Peyer's patch (tissue), 4 donors: ENCODE results near the gene CLDN6.

ENCODE experiments used
- POLR2A ChIP-seq, 2 donors: fragments of 450-650 bp; IDR thresholded peaks; one replicate each; pipeline ENCODE4 v1.5.1; 2017; ENCODE audit warnings: antibody characterized with exemption in 2 of 2, mild to moderate bottlenecking in 2 of 2, moderate library complexity in 2 of 2
- TF ChIP-seq, protein P1 (sequence below), 6 experiments: fragments of 450-650 bp in 4 of 6; fragments of 200-600 bp in 2 of 6; sonication (generic) in 1 of 6; IDR thresholded peaks; one replicate each; pipeline ENCODE4 v1.5.1; 2017 to 2019; ENCODE audit warnings: antibody characterized with exemption in 6 of 6, mild to moderate bottlenecking in 3 of 6, moderate library complexity in 1 of 6

DNA sequence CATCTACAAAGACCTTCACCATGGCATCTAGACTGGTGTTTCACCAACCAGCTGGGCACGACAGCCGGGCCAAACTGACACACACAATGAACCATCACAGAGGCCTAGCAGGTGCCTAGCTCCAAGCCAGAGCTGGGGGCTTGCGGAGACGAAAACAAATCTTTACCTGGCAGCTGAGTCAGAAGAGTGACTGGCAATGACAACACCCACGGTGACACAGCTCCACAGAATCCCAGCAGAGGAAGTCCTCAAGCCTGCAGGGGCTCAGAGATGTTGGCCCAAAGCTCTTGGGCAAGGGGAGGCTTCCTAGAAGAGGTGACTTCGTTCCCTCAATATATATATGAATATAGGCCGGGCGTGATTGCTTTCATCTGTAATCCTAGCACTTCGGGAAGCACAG, 33.5 kb upstream of the CLDN6 start:
- TF ChIP-seq, protein P1, sequence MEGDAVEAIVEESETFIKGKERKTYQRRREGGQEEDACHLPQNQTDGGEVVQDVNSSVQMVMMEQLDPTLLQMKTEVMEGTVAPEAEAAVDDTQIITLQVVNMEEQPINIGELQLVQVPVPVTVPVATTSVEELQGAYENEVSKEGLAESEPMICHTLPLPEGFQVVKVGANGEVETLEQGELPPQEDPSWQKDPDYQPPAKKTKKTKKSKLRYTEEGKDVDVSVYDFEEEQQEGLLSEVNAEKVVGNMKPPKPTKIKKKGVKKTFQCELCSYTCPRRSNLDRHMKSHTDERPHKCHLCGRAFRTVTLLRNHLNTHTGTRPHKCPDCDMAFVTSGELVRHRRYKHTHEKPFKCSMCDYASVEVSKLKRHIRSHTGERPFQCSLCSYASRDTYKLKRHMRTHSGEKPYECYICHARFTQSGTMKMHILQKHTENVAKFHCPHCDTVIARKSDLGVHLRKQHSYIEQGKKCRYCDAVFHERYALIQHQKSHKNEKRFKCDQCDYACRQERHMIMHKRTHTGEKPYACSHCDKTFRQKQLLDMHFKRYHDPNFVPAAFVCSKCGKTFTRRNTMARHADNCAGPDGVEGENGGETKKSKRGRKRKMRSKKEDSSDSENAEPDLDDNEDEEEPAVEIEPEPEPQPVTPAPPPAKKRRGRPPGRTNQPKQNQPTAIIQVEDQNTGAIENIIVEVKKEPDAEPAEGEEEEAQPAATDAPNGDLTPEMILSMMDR (IDR thresholded peaks at IDR 0.05), result no peak
- no peak for TF ChIP-seq POLR2A (IDR thresholded peaks at IDR 0.05)
